Glutamatergic neuron (in vitro differentiated cells): Measurements from ENCODE around the gene EIPR1. TPM values are rescaled to one million over a fixed set of nuclear protein-coding genes. Genes with fewer than 3 reads are reported as not detected.
A peak's percentile ranks its signal among the peaks of the same experiment; 100 is the strongest.

ENCODE experiments used
- DNase-seq: peaks from one replicate; pipeline ENCODE4 v3.0.0; 2022
- H3K27ac Mint-ChIP-seq: one replicate; pipeline ENCODE4 v1.8.0; 2020; ENCODE audit warnings: mild to moderate bottlenecking, mixed read lengths, inconsistent platforms; ENCODE audit not compliant: unreplicated experiment
- H3K27me3 Mint-ChIP-seq: one replicate; pipeline ENCODE4 v1.8.0; 2020; ENCODE audit warnings: mild to moderate bottlenecking, moderate library complexity, mixed read lengths, inconsistent platforms; ENCODE audit not compliant: unreplicated experiment
- H3K36me3 Mint-ChIP-seq: one replicate; pipeline ENCODE4 v1.8.0; 2020; ENCODE audit warnings: mild to moderate bottlenecking, mixed read lengths, inconsistent platforms; ENCODE audit not compliant: unreplicated experiment
- H3K4me1 Mint-ChIP-seq: one replicate; pipeline ENCODE4 v1.8.0; 2020; ENCODE audit warnings: mild to moderate bottlenecking, low read depth, mixed read lengths, inconsistent platforms; ENCODE audit not compliant: unreplicated experiment
- H3K4me3 Mint-ChIP-seq: one replicate; pipeline ENCODE4 v1.8.0; 2020; ENCODE audit warnings: mild to moderate bottlenecking, mixed read lengths, inconsistent platforms; ENCODE audit not compliant: unreplicated experiment
- H3K9me3 Mint-ChIP-seq: one replicate; pipeline ENCODE4 v1.8.0; 2020; ENCODE audit warnings: mild to moderate bottlenecking, moderate library complexity, mixed read lengths, inconsistent platforms; ENCODE audit not compliant: unreplicated experiment
- total RNA-seq: library from RNA; stranded (reverse); fragmentation: NEBNext Ultra II Directional; extraction: Animal tissue kit (Norgen Biotek cat#: 25700); gene quantifications from one replicate; pipeline ENCODE4 v1.2.1, GENCODE V29; 2021; ENCODE audit not compliant: unreplicated experiment
- TF ChIP-seq, protein P1 (sequence below): fragments of 200-600 bp; sonication (generic); IDR thresholded peaks from one replicate; pipeline ENCODE4 v1.5.0; 2021; ENCODE audit not compliant: partially characterized antibody, unreplicated experiment

Gene EIPR1
- total RNA-seq, 1 donor from 2014 or later = 43.8 TPM

DNA sequence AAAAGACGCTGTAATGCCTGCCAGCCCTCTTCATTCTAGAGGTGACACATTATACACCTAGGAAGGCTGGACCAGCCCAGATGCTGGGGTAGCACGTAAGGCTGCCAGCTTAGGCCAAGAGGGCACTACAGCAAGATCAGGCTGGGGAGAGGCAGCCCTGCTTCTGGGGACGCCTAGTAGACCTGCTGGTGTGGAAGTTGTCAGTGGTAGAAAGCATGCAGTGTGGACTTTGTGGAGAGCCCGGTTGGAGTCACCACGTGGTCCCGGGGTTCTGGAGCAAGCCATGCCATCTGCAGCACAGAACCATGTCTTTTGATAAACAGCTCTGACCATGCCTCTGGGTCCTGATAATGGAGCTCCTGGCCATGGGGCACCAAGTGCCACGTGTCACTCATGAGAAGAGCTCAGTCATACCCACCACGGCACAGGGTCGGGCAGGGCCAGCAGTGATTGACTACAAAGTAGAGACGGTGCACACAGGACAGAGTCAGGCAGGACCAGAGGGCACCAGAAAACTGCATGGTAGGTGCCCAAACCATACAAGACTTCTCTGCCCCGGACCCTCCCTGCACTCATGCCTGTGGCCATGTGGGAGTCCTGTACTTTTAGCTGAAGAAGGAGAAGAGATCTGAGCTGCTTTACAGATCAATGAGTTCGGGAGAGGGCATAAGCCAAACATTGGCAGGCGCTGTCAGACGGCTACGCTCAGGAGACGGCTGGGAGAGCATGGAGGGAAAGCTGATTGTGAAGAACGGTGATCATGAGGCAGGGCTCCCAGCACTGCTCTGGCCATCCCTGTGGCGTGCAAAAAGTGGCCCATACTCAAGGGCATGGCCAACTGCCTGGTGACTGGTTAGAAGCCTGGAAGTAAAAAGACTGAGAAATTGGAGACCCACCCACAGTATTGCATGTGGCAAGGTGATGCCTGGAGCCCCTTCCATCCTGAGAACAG is 114.9 kb downstream of the EIPR1 start:
- peak overlapping the region; percentile 48 for H3K27ac Mint-ChIP-seq
- H3K4me1 Mint-ChIP-seq = peaks cover 19% of the 10 kb centered on the region
- no peak for DNase-seq
- no peak overlapping the region for H3K4me3 Mint-ChIP-seq
- peaks cover 7% of the 10 kb centered on the region for H3K27me3 Mint-ChIP-seq
- H3K9me3 Mint-ChIP-seq = peaks cover 1% of the 10 kb centered on the region
- TF ChIP-seq, protein P1, sequence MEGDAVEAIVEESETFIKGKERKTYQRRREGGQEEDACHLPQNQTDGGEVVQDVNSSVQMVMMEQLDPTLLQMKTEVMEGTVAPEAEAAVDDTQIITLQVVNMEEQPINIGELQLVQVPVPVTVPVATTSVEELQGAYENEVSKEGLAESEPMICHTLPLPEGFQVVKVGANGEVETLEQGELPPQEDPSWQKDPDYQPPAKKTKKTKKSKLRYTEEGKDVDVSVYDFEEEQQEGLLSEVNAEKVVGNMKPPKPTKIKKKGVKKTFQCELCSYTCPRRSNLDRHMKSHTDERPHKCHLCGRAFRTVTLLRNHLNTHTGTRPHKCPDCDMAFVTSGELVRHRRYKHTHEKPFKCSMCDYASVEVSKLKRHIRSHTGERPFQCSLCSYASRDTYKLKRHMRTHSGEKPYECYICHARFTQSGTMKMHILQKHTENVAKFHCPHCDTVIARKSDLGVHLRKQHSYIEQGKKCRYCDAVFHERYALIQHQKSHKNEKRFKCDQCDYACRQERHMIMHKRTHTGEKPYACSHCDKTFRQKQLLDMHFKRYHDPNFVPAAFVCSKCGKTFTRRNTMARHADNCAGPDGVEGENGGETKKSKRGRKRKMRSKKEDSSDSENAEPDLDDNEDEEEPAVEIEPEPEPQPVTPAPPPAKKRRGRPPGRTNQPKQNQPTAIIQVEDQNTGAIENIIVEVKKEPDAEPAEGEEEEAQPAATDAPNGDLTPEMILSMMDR = no peak
- no peaks in the 10 kb centered on the region for H3K36me3 Mint-ChIP-seq

DNA sequence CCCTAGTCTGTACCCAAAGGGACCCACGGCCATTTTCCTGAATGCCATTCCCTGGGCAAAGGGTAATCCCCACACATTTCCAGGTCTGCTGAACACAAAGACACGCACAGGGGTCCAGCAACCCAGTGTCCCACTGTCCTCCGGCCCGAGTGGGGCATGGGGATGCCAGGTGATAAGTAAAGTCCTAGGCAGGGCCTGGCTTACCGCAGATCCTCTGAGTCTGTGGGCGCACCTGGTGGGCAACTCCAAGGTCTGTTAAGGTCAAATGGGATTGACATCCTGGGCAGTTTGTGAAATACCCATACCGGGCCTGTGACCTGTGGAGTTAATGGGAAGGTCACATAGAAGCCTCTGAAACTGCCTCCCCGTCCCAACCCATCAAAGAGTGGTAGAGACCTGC is 116.1 kb downstream of the EIPR1 start:
- DNase-seq = no peak
- TF ChIP-seq, protein P1 = no peak
- Mint-ChIP-seq H3K4me1 (peaks cover 30% of the 10 kb centered on the region), H3K36me3 (no peaks in the 10 kb centered on the region), H3K4me3 (no peak overlapping the region), H3K27me3 (peaks cover 7% of the 10 kb centered on the region), H3K27ac (no peak overlapping the region), H3K9me3 (peaks cover 2% of the 10 kb centered on the region)

- Mint-ChIP-seq H3K27me3 (peaks cover 7% of the 10 kb centered on the region), H3K4me3 (no peak overlapping the region), H3K4me1 (peaks cover 30% of the 10 kb centered on the region), H3K36me3 (no peaks in the 10 kb centered on the region), H3K27ac (no peak overlapping the region), H3K9me3 (peaks cover 2% of the 10 kb centered on the region)
- TF ChIP-seq, protein P1 = no peak
- no peak for DNase-seq
Observed at GRCh38 chr2:3260959-3261358, 116.7 kb downstream of the EIPR1 start.

- TF ChIP-seq, protein P1 = no peak
- H3K27ac Mint-ChIP-seq = peak overlapping the region; percentile 41
- H3K36me3 Mint-ChIP-seq = no peaks in the 10 kb centered on the region
- H3K9me3 Mint-ChIP-seq = peaks cover 2% of the 10 kb centered on the region
- H3K4me3 Mint-ChIP-seq = peak overlapping the region; percentile 17
- no peak for DNase-seq
- H3K4me1 Mint-ChIP-seq = peaks cover 24% of the 10 kb centered on the region
- H3K27me3 Mint-ChIP-seq = peaks cover 4% of the 10 kb centered on the region
Observed at GRCh38 chr2:3257826-3258225, 119.8 kb downstream of the EIPR1 start.

DNA sequence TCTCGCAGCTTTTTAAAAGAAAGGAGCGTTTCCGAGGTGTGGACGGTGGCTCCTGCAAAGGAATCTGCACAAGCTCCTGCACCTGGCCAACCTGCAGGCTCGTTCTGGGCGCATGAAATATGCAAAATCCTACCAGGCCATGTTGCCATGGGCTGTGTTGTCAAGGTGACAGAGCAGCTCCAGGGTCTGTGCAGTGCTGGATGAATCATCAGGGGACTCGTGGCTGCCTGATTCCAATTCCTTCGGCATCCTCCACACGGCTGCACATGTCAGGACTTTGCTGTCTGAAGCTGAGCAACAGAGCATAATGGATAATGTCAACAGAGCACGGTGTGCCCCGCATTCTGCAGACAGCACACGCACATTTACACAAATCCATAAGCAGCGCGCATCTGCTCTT is 120.5 kb downstream of the EIPR1 start:
- TF ChIP-seq, protein P1 = no peak
- Mint-ChIP-seq H3K9me3 (peaks cover 2% of the 10 kb centered on the region), H3K36me3 (no peaks in the 10 kb centered on the region), H3K27ac (peak overlapping the region; percentile 41), H3K4me1 (peaks cover 24% of the 10 kb centered on the region), H3K27me3 (peaks cover 4% of the 10 kb centered on the region), H3K4me3 (peak overlapping the region; percentile 72)
- peak; percentile 64 for DNase-seq
